CD14-positive monocyte (primary cell): ENCODE data around the gene HUNK. TPM values are rescaled to one million over a fixed set of nuclear protein-coding genes. Genes with fewer than 3 reads are reported as not detected.

Experiments used
- DNase-seq, 3 donors: peaks; one replicate each; pipeline ENCODE4 v3.0.0-alpha.2; 2011 to 2022
- H2AFZ ChIP-seq: 2 replicates; pipeline ENCODE4 v1.6.0; 2012; ENCODE audit warnings: mild to moderate bottlenecking, low read depth, low read length, inconsistent platforms; ENCODE audit not compliant: insufficient read depth, poor library complexity, severe bottlenecking
- H3K27ac ChIP-seq, 2 donors: 1 replicate in 1 of 2; 2 replicates in 1 of 2; pipeline ENCODE4 v1.5.1; 2012 to 2013; ENCODE audit warnings: low read length in 2 of 2, control low read depth in 1 of 2, inconsistent platforms in 1 of 2, low read depth in 1 of 2, mild to moderate bottlenecking in 1 of 2
- H3K27me3 ChIP-seq, 2 donors: one replicate each; pipeline versions ENCODE4 v1.6.0 to v1.6.1; 2011 to 2013; ENCODE audit warnings: low read length in 2 of 2; ENCODE audit not compliant: control insufficient read depth in 2 of 2, insufficient read depth in 2 of 2
- H3K36me3 ChIP-seq, 2 donors: replicated peaks in 1 of 2; 1 replicate in 1 of 2; 2 replicates in 1 of 2; pipeline versions ENCODE4 v1.5.1 to v1.6.1; 2012 to 2013; ENCODE audit warnings: low read length in 2 of 2, control low read depth in 1 of 2, inconsistent platforms in 1 of 2, mild to moderate bottlenecking in 1 of 2; ENCODE audit not compliant: insufficient read depth in 2 of 2, control insufficient read depth in 1 of 2
- H3K4me1 ChIP-seq, 2 donors: 1 replicate in 1 of 2; 2 replicates in 1 of 2; pipeline versions ENCODE4 v1.5.1 to v1.6.1; 2012 to 2013; ENCODE audit warnings: low read length in 2 of 2, control low read depth in 1 of 2, inconsistent platforms in 1 of 2, mild to moderate bottlenecking in 1 of 2, moderate library complexity in 1 of 2; ENCODE audit not compliant: insufficient read depth in 2 of 2, control insufficient read depth in 1 of 2
- H3K4me2 ChIP-seq: replicated peaks from 2 replicates; pipeline ENCODE3; 2012; ENCODE audit warnings: low read length, moderate library complexity, mild to moderate bottlenecking; ENCODE audit not compliant: poor library complexity, severe bottlenecking; ENCODE audit errors: extremely low read depth
- H3K4me3 ChIP-seq, 3 experiments: fragments of 200-600 bp in 1 of 3; sonication (generic) in 1 of 3; replicated peaks in 1 of 3; 1 replicate in 2 of 3; 2 replicates in 1 of 3; pipeline ENCODE4 v1.5.1; 2011 to 2013; ENCODE audit warnings: low read length in 3 of 3, mild to moderate bottlenecking in 3 of 3, control low read depth in 2 of 3, low read depth in 2 of 3, inconsistent platforms in 1 of 3, moderate library complexity in 1 of 3
- H3K79me2 ChIP-seq: 2 replicates; pipeline ENCODE4 v1.6.0; 2012; ENCODE audit warnings: mild to moderate bottlenecking, control low read depth, inconsistent platforms, low read length, moderate library complexity; ENCODE audit not compliant: insufficient read depth
- H3K9ac ChIP-seq: 2 replicates; pipeline ENCODE4 v1.6.0; 2017; ENCODE audit warnings: low read length, mild to moderate bottlenecking; ENCODE audit not compliant: insufficient read depth, poor library complexity, severe bottlenecking
- H3K9me3 ChIP-seq, 2 donors: replicated peaks in 1 of 2; 1 replicate in 1 of 2; 2 replicates in 1 of 2; pipeline versions ENCODE4 v1.5.1 to v1.6.1; 2012 to 2013; ENCODE audit warnings: low read length in 2 of 2, control low read depth in 1 of 2; ENCODE audit not compliant: control insufficient read depth in 1 of 2, insufficient read depth in 1 of 2
- H4K20me1 ChIP-seq: 2 replicates; pipeline ENCODE4 v1.6.0; 2012; ENCODE audit warnings: mild to moderate bottlenecking, low read length, control low read depth, moderate library complexity; ENCODE audit not compliant: insufficient read depth
- H3K27ac Mint-ChIP-seq, 7 donors: one replicate each; pipeline ENCODE4 v1.8.0; 2020; ENCODE audit warnings: mild to moderate bottlenecking in 7 of 7, mixed read lengths in 7 of 7, moderate library complexity in 6 of 7, inconsistent platforms in 2 of 7
- H3K27me3 Mint-ChIP-seq, 3 donors: one replicate each; pipeline ENCODE4 v1.8.0; 2021 to 2022; ENCODE audit warnings: low read depth in 3 of 3, mild to moderate bottlenecking in 3 of 3, mixed read lengths in 3 of 3, moderate library complexity in 3 of 3, inconsistent platforms in 1 of 3
- H3K36me3 Mint-ChIP-seq, 2 donors: one replicate each; pipeline ENCODE4 v1.8.0; 2020; ENCODE audit warnings: mixed read lengths in 2 of 2, inconsistent platforms in 1 of 2, mild to moderate bottlenecking in 1 of 2
- H3K4me1 Mint-ChIP-seq: one replicate; pipeline ENCODE4 v1.8.0; 2020; ENCODE audit warnings: mild to moderate bottlenecking, mixed read lengths
- H3K4me3 Mint-ChIP-seq, 2 donors: one replicate each; pipeline ENCODE4 v1.8.0; 2020; ENCODE audit warnings: mild to moderate bottlenecking in 2 of 2, mixed read lengths in 2 of 2, moderate library complexity in 1 of 2
- H3K9me3 Mint-ChIP-seq, 7 donors: one replicate each; pipeline ENCODE4 v1.8.0; 2020 to 2022; ENCODE audit warnings: mixed read lengths in 7 of 7, mild to moderate bottlenecking in 6 of 7, moderate library complexity in 6 of 7, inconsistent platforms in 2 of 7
- CTCF ChIP-seq: fragments of 200-600 bp; IDR thresholded peaks from one replicate; pipeline ENCODE4 v1.8.0; 2022; ENCODE audit warnings: antibody characterized with exemption, mild to moderate bottlenecking
- WGBS: methylation state at CpG from one replicate; pipeline ENCODE4 v1.1.5; 2013; ENCODE audit warnings: missing lambda C conversion rate; ENCODE audit not compliant: insufficient coverage; 5-methylcytosine and 5-hydroxymethylcytosine counted together
- intact Hi-C, 2 donors: fragments of 100-400 bp; cut with micrococcal nuclease; formaldehyde crosslinking; loops; one replicate each; pipeline versions ENCODE4 v1.15.0 to v1.15.1; 2023
- polyA plus RNA-seq, 3 donors: library from polyadenylated mRNA; depleted of rRNA in 1 of 3; unstranded in 2 of 3; stranded (reverse) in 1 of 3; fragments of 300-500 nt in 2 of 3; fragments of >200 nt in 1 of 3; fragmentation: Illumina TruSeq in 2 of 3; gene quantifications; 1 replicate in 2 of 3; 2 replicates in 1 of 3; pipeline ENCODE4 v1.2.3, GENCODE V29; 2012 to 2021

Gene HUNK
- polyA plus RNA-seq, 3 donors: not detected

GRCh38 chr21:32043458-32043857 lies 170.6 kb downstream of the HUNK start:
- Histone ChIP-seq H3K9ac (no peak overlapping the region), H3K79me2 (no peaks in the 10 kb centered on the region), H2AFZ (no peak overlapping the region), H3K4me3 (no peak overlapping the region), H3K36me3 (no peaks in the 10 kb centered on the region), H3K9me3 (peaks cover 15 to 21% of the 10 kb centered on the region in 2 donors), H4K20me1 (no peaks in the 10 kb centered on the region), H3K4me1 (no peaks in the 10 kb centered on the region), H3K27ac (no peak overlapping the region), H3K27me3 (no peaks in the 10 kb centered on the region), H3K4me2 (no peak overlapping the region)
- Mint-ChIP-seq H3K9me3 (peaks cover 2 to 24% (median 13%) of the 10 kb centered on the region in 7 donors), H3K4me1 (no peaks in the 10 kb centered on the region), H3K27me3 (peaks cover 0 to 3% (median 2%) of the 10 kb centered on the region in 3 donors), H3K27ac (no peak overlapping the region), H3K4me3 (no peak overlapping the region), H3K36me3 (no peaks in the 10 kb centered on the region)
- WGBS: 94% methylated on average over 10 of the region's 10 CpGs
- intact Hi-C loops: no loop called here
- DNase-seq: no peak
- TF ChIP-seq CTCF: no peak

GRCh38 chr21:32044205-32045180 lies 171.7 kb downstream of the HUNK start:
- Mint-ChIP-seq H3K27ac (no peak overlapping the region), H3K4me3 (no peak overlapping the region), H3K9me3 (peaks cover 3 to 26% (median 14%) of the 10 kb centered on the region in 7 donors), H3K27me3 (peaks cover 0 to 6% (median 3%) of the 10 kb centered on the region in 3 donors), H3K36me3 (no peaks in the 10 kb centered on the region), H3K4me1 (no peaks in the 10 kb centered on the region)
- 90% methylated on average over 21 of the region's 25 CpGs for WGBS
- no peaks in the 10 kb centered on the region for H3K4me1 ChIP-seq
- no peak overlapping the region for H3K27ac ChIP-seq
- no peaks in the 10 kb centered on the region for H3K36me3 ChIP-seq
- intact Hi-C loops: no loop called here
- H3K4me3 ChIP-seq: no peak overlapping the region
- H4K20me1 ChIP-seq: no peaks in the 10 kb centered on the region
- H2AFZ ChIP-seq: no peak overlapping the region
- no peak for TF ChIP-seq CTCF
- no peak overlapping the region for H3K9ac ChIP-seq
- H3K79me2 ChIP-seq: no peaks in the 10 kb centered on the region
- H3K9me3 ChIP-seq: peaks cover 15 to 21% of the 10 kb centered on the region in 2 donors
- no peaks in the 10 kb centered on the region for H3K27me3 ChIP-seq
- DNase-seq: no peak
- H3K4me2 ChIP-seq: no peak overlapping the region
